Measurements from ENCODE around the gene VPS54. TPM values are rescaled to one million over a fixed set of nuclear protein-coding genes. Genes with fewer than 3 reads are reported as not detected.
"Not testable (repeated sequence)": the region's sequence is repeated elsewhere in the genome, so short reads cannot be mapped to it uniquely, and the experiment has no call there.

The VPS54 gene
- total RNA-seq, 1 experiment from 2014 or later = 13.1 TPM

DNA sequence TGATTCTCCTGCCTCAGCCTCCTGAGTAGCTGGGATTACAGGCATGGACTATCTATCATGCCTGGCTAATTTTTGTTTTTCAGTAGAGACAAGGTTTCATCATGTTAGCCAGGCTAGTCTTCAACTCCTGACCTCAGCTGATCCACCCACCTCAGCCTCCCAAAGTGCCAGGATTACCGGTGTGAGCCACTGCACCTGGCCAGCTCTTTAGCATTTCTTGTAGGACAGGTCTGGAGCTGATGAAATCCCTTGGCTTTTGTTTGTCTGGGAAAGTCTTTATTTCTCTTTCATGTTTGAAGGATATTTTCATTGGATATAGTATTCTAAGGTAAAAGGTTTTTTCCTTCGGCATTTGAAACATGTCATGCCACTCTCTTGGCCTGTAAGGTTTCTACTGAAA is 20.2 kb downstream of the VPS54 start:
- H3K9me3 Mint-ChIP-seq (ENCODE audit: unreplicated experiment) = peaks cover 15% of the 10 kb centered on the region
- TF ChIP-seq, protein P1, sequence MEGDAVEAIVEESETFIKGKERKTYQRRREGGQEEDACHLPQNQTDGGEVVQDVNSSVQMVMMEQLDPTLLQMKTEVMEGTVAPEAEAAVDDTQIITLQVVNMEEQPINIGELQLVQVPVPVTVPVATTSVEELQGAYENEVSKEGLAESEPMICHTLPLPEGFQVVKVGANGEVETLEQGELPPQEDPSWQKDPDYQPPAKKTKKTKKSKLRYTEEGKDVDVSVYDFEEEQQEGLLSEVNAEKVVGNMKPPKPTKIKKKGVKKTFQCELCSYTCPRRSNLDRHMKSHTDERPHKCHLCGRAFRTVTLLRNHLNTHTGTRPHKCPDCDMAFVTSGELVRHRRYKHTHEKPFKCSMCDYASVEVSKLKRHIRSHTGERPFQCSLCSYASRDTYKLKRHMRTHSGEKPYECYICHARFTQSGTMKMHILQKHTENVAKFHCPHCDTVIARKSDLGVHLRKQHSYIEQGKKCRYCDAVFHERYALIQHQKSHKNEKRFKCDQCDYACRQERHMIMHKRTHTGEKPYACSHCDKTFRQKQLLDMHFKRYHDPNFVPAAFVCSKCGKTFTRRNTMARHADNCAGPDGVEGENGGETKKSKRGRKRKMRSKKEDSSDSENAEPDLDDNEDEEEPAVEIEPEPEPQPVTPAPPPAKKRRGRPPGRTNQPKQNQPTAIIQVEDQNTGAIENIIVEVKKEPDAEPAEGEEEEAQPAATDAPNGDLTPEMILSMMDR (IDR thresholded peaks at IDR 0.05; ENCODE audit: unreplicated experiment) = no peak
- H3K27ac Mint-ChIP-seq (ENCODE audit: low read depth, unreplicated experiment) = no peak overlapping the region
- ChIA-PET POLR2A (interaction anchor here (0.8 kb wide), 1 partner anchor 21 kb away, joined by 4 read pairs; no protein-coding TSS in a partner anchor), CTCF (no interaction called here)
- peaks cover 12% of the 10 kb centered on the region for H3K4me1 Mint-ChIP-seq (ENCODE audit: insufficient read depth, unreplicated experiment)
- intact Hi-C loops (cut with micrococcal nuclease) = no loop called here
- no peak for DNase-seq (ENCODE audit: unreplicated experiment)
- H3K27me3 Mint-ChIP-seq (ENCODE audit: insufficient read depth, unreplicated experiment) = no peaks in the 10 kb centered on the region
- BruUV-seq (replicated peaks) = no TSS peak
- peaks cover 16% of the 10 kb centered on the region for H3K36me3 Mint-ChIP-seq (ENCODE audit: insufficient read depth, unreplicated experiment)
- H3K4me3 Mint-ChIP-seq (ENCODE audit: unreplicated experiment) = no peak overlapping the region

DNA sequence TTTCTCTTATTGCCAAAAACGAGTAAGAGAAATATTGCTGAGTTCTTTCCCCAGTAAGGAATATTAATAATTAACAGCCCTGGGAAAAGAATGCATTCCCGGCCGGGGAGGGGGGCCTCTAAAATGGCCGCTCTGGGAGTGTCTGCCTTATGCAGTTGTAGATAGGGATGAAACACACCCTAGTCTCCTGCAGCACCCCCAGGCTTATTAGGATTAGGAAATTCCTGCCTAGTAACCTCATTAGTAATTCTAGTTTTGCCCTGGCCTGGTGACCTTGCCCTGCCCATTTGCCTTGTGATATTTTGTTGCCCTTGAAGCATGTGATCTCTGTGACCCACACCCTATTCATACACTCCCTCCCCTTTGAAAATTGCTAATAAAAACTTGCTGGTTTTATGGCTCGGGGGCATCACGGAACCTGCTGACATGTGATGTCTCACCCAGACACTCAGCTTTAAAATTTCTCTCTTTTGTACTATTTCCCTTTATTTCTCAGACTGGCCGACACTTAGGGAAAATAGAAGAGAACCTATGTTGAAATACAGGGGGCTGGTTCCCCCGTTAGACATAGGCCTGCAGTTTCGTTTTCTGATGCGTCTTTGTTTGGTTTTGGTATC is 22.5 kb downstream of the VPS54 start:
- H3K27me3 Mint-ChIP-seq (ENCODE audit: insufficient read depth, unreplicated experiment); CTCF ChIA-PET; DNase-seq (ENCODE audit: unreplicated experiment); H3K27ac Mint-ChIP-seq (ENCODE audit: low read depth, unreplicated experiment); BruUV-seq (replicated peaks); intact Hi-C loops (cut with micrococcal nuclease); H3K4me3 Mint-ChIP-seq (ENCODE audit: unreplicated experiment): not testable (repeated sequence)
- Mint-ChIP-seq H3K36me3 (ENCODE audit: insufficient read depth, unreplicated experiment) (peaks cover 12% of the 10 kb centered on the region), H3K9me3 (ENCODE audit: unreplicated experiment) (peaks cover 15% of the 10 kb centered on the region), H3K4me1 (ENCODE audit: insufficient read depth, unreplicated experiment) (peaks cover 14% of the 10 kb centered on the region)
- POLR2A ChIA-PET = interaction anchor here (1.0 kb wide), 1 partner anchor 54 kb away, joined by 3 read pairs; no protein-coding TSS in a partner anchor

DNA sequence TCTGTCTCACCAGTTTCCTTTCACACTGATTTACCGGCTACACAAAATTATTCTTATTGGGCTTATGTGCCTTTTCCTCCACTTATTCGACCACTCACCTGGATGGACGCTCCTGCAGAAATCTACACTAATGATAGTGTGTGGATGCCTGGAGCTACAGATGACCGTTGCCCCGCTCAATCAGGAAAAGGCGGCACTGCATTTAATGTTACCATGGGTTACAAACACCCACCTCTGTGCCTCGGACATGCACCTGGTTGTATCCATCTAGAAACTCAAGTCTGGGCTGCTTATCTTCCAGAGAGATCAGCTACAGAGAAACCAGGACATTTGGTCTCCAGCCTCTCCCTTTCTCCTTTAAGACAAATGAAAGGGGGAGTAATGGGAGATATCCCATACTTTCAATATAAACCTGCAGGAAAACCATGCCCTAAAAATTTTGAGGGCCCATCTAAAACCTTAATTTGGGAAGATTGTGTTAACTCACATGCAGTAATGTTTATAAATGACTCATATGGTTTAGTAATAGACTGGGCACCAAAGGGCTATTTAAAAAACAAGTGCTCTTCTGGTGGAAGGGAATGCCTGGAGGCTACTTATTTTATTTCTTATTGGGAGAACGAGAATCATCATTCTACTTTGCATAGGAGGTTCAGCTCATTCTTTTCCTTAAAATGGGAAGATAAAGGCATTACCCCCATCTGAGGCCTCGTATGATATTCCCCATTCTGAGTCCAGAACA is 24.7 kb downstream of the VPS54 start:
- H3K4me1 Mint-ChIP-seq (ENCODE audit: insufficient read depth, unreplicated experiment) = peaks cover 14% of the 10 kb centered on the region
- POLR2A ChIA-PET = interaction anchor here (1.1 kb wide), 1 partner anchor 9 kb away, joined by 3 read pairs; no protein-coding TSS in a partner anchor
- BruUV-seq (replicated peaks); H3K4me3 Mint-ChIP-seq (ENCODE audit: unreplicated experiment); H3K27ac Mint-ChIP-seq (ENCODE audit: low read depth, unreplicated experiment); intact Hi-C loops (cut with micrococcal nuclease); H3K27me3 Mint-ChIP-seq (ENCODE audit: insufficient read depth, unreplicated experiment): not testable (repeated sequence)
- peak; percentile 32 for DNase-seq (ENCODE audit: unreplicated experiment)
- H3K9me3 Mint-ChIP-seq (ENCODE audit: unreplicated experiment) = peaks cover 24% of the 10 kb centered on the region
- CTCF ChIA-PET = interaction anchor here (0.7 kb wide), 1 partner anchor 983 kb away, joined by 3 read pairs; no protein-coding TSS in a partner anchor
- H3K36me3 Mint-ChIP-seq (ENCODE audit: insufficient read depth, unreplicated experiment) = peaks cover 12% of the 10 kb centered on the region

DNA sequence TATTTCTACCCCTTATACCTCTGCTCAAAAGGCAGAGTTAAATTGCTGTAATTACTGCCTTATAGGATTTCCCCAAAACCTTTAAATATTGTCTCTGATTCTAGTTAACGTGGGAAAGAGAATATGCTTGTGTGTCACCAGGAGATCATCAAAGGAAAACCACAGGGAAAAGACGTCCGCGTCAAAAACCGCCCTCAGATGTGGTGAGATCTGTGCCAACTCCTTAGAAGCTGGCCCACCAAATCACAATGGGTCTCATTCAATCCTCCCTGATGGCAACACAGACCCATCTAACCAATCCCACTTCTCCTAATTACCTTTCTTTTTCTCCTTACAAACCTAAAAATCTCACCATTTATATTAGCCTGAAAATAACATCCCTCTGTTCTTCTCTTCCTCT is 25.4 kb downstream of the VPS54 start:
- intact Hi-C loops (cut with micrococcal nuclease) = no loop called here
- CTCF ChIA-PET = no interaction called here

DNA sequence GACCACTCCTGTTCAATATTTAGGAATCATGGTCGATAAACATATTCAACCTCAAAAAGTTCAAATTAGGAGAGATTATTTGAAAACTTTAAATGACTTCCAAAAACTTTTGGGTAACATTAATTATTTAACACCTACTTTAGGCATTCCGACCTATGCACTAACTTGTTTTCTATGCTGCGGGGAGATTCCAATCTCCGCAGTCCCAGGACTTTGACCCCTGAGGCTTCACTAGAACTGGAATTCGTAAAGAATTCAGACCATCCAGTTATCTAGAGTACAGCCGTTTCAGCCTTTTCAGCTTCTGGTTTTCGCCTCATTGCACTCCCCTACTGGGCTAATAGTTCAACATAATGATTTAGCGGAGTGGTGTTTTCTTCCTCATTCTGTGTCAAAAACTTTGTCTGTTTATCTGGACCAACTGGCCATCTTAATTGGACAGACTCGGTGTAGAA is 26.1 kb downstream of the VPS54 start:
- POLR2A ChIA-PET; H3K36me3 Mint-ChIP-seq (ENCODE audit: insufficient read depth, unreplicated experiment); H3K27ac Mint-ChIP-seq (ENCODE audit: low read depth, unreplicated experiment); BruUV-seq (replicated peaks); DNase-seq (ENCODE audit: unreplicated experiment); H3K27me3 Mint-ChIP-seq (ENCODE audit: insufficient read depth, unreplicated experiment); H3K4me3 Mint-ChIP-seq (ENCODE audit: unreplicated experiment); intact Hi-C loops (cut with micrococcal nuclease): not testable (repeated sequence)
- CTCF ChIA-PET = interaction anchor here (0.6 kb wide), 1 partner anchor 15 kb away, joined by 4 read pairs; no protein-coding TSS in a partner anchor
- peaks cover 18% of the 10 kb centered on the region for H3K9me3 Mint-ChIP-seq (ENCODE audit: unreplicated experiment)
- H3K4me1 Mint-ChIP-seq (ENCODE audit: insufficient read depth, unreplicated experiment) = peaks cover 14% of the 10 kb centered on the region

More for the DNA sequence above, 25.4 kb downstream of the VPS54 start:
- DNase-seq (ENCODE audit: unreplicated experiment) = no peak
- peaks cover 12% of the 10 kb centered on the region for H3K36me3 Mint-ChIP-seq (ENCODE audit: insufficient read depth, unreplicated experiment)
- H3K27ac Mint-ChIP-seq (ENCODE audit: low read depth, unreplicated experiment) = no peak overlapping the region
- no peaks in the 10 kb centered on the region for H3K27me3 Mint-ChIP-seq (ENCODE audit: insufficient read depth, unreplicated experiment)
- TF ChIP-seq, protein P1 (IDR thresholded peaks at IDR 0.05; ENCODE audit: unreplicated experiment) = no peak
- no TSS peak for BruUV-seq (replicated peaks)
- H3K4me1 Mint-ChIP-seq (ENCODE audit: insufficient read depth, unreplicated experiment) = peaks cover 14% of the 10 kb centered on the region
- H3K9me3 Mint-ChIP-seq (ENCODE audit: unreplicated experiment) = peaks cover 24% of the 10 kb centered on the region
- POLR2A ChIA-PET = no interaction called here
- no peak overlapping the region for H3K4me3 Mint-ChIP-seq (ENCODE audit: unreplicated experiment)

Measured in MCF 10A (cell line).